Cardiac muscle cell (in vitro differentiated cells and primary cell): ENCODE measurements around the gene MLLT1. TPM values are rescaled to one million over a fixed set of nuclear protein-coding genes. Genes with fewer than 3 reads are reported as not detected.

Experiments used
- DNase-seq, 2 donors: peaks; one replicate each; pipeline versions ENCODE4 v3.0.0 to v3.0.0-alpha.2; 2010 to 2017; ENCODE audit warnings: low read depth in 1 of 2, low spot score in 1 of 2
- H3K27ac ChIP-seq: fragments of 200-600 bp; sonication (generic); 2 replicates; pipeline ENCODE4 v1.5.1; 2016
- H3K27me3 ChIP-seq: fragments of 200-600 bp; sonication (generic); 2 replicates; pipeline ENCODE4 v1.6.0; 2016; ENCODE audit warnings: control low read depth
- H3K36me3 ChIP-seq: fragments of 200-600 bp; sonication (generic); 2 replicates; pipeline ENCODE4 v1.5.1; 2016; ENCODE audit warnings: control low read depth
- H3K4me1 ChIP-seq: fragments of 200-600 bp; sonication (generic); 2 replicates; pipeline ENCODE4 v1.8.1; 2017; ENCODE audit warnings: low read depth, mild to moderate bottlenecking, mixed run types
- H3K4me3 ChIP-seq: fragments of 200-600 bp; sonication (generic); 2 replicates; pipeline ENCODE4 v1.5.1; 2016; ENCODE audit warnings: mild to moderate bottlenecking
- H3K9me3 ChIP-seq: fragments of 200-600 bp; sonication (generic); 2 replicates; pipeline ENCODE4 v1.5.1; 2017; ENCODE audit warnings: low read depth, mild to moderate bottlenecking, control low read depth
- CTCF ChIP-seq: IDR thresholded peaks from 2 replicates; pipeline ENCODE4 v1.5.1; 2012; ENCODE audit warnings: low read depth, mild to moderate bottlenecking, low read length
- polyA plus RNA-seq: library from polyadenylated mRNA; unstranded; fragments of >200 nt; fragmentation: Nextera tagmentation; extraction: Ambion mirVana; gene quantifications from 2 replicates; pipeline ENCODE4 v1.2.1, GENCODE V29; 2016
- total RNA-seq: library from RNA; depleted of rRNA; stranded (reverse); fragments of >200 nt; gene quantifications from 2 replicates; pipeline ENCODE4 v1.2.3, GENCODE V29; 2016

The MLLT1 gene
- total and polyA plus RNA-seq, 2 experiments from 2014 or later: 31.1 to 46.9 TPM

GRCh38 chr19:6210721-6211600 lies 68.8 kb downstream of the MLLT1 start:
- Histone ChIP-seq H3K27me3 (no peaks in the 10 kb centered on the region), H3K4me3 (no peak overlapping the region), H3K9me3 (no peaks in the 10 kb centered on the region), H3K27ac (peak overlapping the region; percentile 53), H3K4me1 (no peaks in the 10 kb centered on the region), H3K36me3 (peaks cover 4% of the 10 kb centered on the region)
- no peak for TF ChIP-seq CTCF
- DNase-seq: no peak

- H3K36me3 ChIP-seq: peaks cover 4% of the 10 kb centered on the region
- no peak overlapping the region for H3K27ac ChIP-seq
- no peak for DNase-seq
- no peaks in the 10 kb centered on the region for H3K27me3 ChIP-seq
- no peak overlapping the region for H3K4me3 ChIP-seq
- no peak for TF ChIP-seq CTCF
- H3K9me3 ChIP-seq: no peaks in the 10 kb centered on the region
- H3K4me1 ChIP-seq: no peaks in the 10 kb centered on the region
Observed at GRCh38 chr19:6210091-6210490, 69.7 kb downstream of the MLLT1 start.

- H3K9me3 ChIP-seq: no peaks in the 10 kb centered on the region
- no peaks in the 10 kb centered on the region for H3K4me1 ChIP-seq
- H3K36me3 ChIP-seq: peaks cover 4% of the 10 kb centered on the region
- H3K27me3 ChIP-seq: no peaks in the 10 kb centered on the region
- H3K27ac ChIP-seq: no peak overlapping the region
- TF ChIP-seq CTCF: no peak
- H3K4me3 ChIP-seq: no peak overlapping the region
- no peak for DNase-seq
Observed at GRCh38 chr19:6209680-6210079, 70.1 kb downstream of the MLLT1 start.

GRCh38 chr19:6209233-6209632 lies 70.5 kb downstream of the MLLT1 start:
- H3K27ac ChIP-seq: peak overlapping the region; percentile 6

More at GRCh38 chr19:6209233-6209632, 70.5 kb downstream of the MLLT1 start:
- no peak for TF ChIP-seq CTCF
- no peak for DNase-seq
- H3K27me3 ChIP-seq: no peaks in the 10 kb centered on the region
- H3K4me1 ChIP-seq: no peaks in the 10 kb centered on the region
- no peak overlapping the region for H3K4me3 ChIP-seq
- H3K9me3 ChIP-seq: no peaks in the 10 kb centered on the region
- peaks cover 4% of the 10 kb centered on the region for H3K36me3 ChIP-seq
